ENCODE results near the gene ABCB9.

Gene ABCB9

GRCh38 chr12:122889761-122890520, 76.3 kb downstream of the ABCB9 start:
- TF ChIP-seq CTCF (IDR thresholded peaks at IDR 0.05; ENCODE audit: insufficient read depth, low read length, missing control alignments), result no peak
- ChIA-PET CTCF (interaction anchor here (1.9 to 7.9 kb wide), 5 partner anchors 8 to 96 kb away, joined by 4 to 46 read pairs (median 8); no protein-coding TSS in a partner anchor), POLR2A (no interaction called here)
- no peak for DNase-seq (ENCODE audit: low read depth, low spot score)
- no peak overlapping the region for H3K4me3 ChIP-seq (ENCODE audit: low read depth, low read length)

GRCh38 chr12:122888232-122888752, 78.0 kb downstream of the ABCB9 start:
- ChIA-PET CTCF (interaction anchor here (1.4 to 7.9 kb wide), 6 partner anchors 9 to 350 kb away, joined by 4 to 46 read pairs (median 8); no protein-coding TSS in a partner anchor), POLR2A (interaction anchor here (1.0 kb wide), 1 partner anchor 59 kb away, joined by 3 read pairs; no protein-coding TSS in a partner anchor)
- no peak for DNase-seq (ENCODE audit: low read depth, low spot score)
- no peak for TF ChIP-seq CTCF (IDR thresholded peaks at IDR 0.05; ENCODE audit: insufficient read depth, low read length, missing control alignments)
- H3K4me3 ChIP-seq (ENCODE audit: low read depth, low read length), result peak overlapping the region; percentile 4; the same call in 1 of the 2 replicates

GRCh38 chr12:122887819-122888212, 78.4 kb downstream of the ABCB9 start:
- no peak for DNase-seq (ENCODE audit: low read depth, low spot score)
- ChIA-PET CTCF (interaction anchor here (1.5 to 7.9 kb wide), 4 partner anchors 10 to 350 kb away, joined by 4 to 46 read pairs (median 8); no protein-coding TSS in a partner anchor), POLR2A (interaction anchor here (1.0 kb wide), 1 partner anchor 59 kb away, joined by 3 read pairs; no protein-coding TSS in a partner anchor)
- no peak overlapping the region for H3K4me3 ChIP-seq (ENCODE audit: low read depth, low read length)
- TF ChIP-seq CTCF (IDR thresholded peaks at IDR 0.05; ENCODE audit: insufficient read depth, low read length, missing control alignments), result no peak

GRCh38 chr12:122886851-122887818, 79.1 kb downstream of the ABCB9 start:
- POLR2A ChIA-PET, result no interaction called here
- TF ChIP-seq CTCF (IDR thresholded peaks at IDR 0.05; ENCODE audit: insufficient read depth, low read length, missing control alignments), result no peak
- no peak overlapping the region for H3K4me3 ChIP-seq (ENCODE audit: low read depth, low read length)
- no peak for DNase-seq (ENCODE audit: low read depth, low spot score)
- CTCF ChIA-PET, result interaction anchor here (0.7 to 1.9 kb wide), 5 partner anchors 11 to 351 kb away, joined by 3 to 5 read pairs (median 4); no protein-coding TSS in a partner anchor

- TF ChIP-seq CTCF (IDR thresholded peaks at IDR 0.05; ENCODE audit: insufficient read depth, low read length, missing control alignments), result no peak
- no peak for DNase-seq (ENCODE audit: low read depth, low spot score)
- ChIA-PET POLR2A (no interaction called here), CTCF (interaction anchor here (0.7 to 1.9 kb wide), 4 partner anchors 8 to 27 kb away, joined by 3 to 4 read pairs (median 4); no protein-coding TSS in a partner anchor)
- H3K4me3 ChIP-seq (ENCODE audit: low read depth, low read length), result no peak overlapping the region
These were observed 80.1 kb downstream of the ABCB9 start for GRCh38 chr12:122886161-122886560.

Measured in AG04449 (cell line).